ENCODE data around the gene ATG16L2.

- TF ChIP-seq JUN (IDR thresholded peaks at IDR 0.05; ENCODE audit: borderline replicate concordance, insufficient read depth, insufficient read length, low read depth) (no peak), CTCF (IDR thresholded peaks at IDR 0.05; ENCODE audit: extremely low read depth in 1 of 2, insufficient read depth in 1 of 2, low read depth in 1 of 2, low read length in 2 of 2) (no peak), POLR2A (IDR thresholded peaks at IDR 0.05; ENCODE audit: low read depth, low read length) (no peak), POLR2AphosphoS5 (IDR thresholded peaks at IDR 0.05; ENCODE audit: insufficient read depth, low read depth, low read length) (no peak), EZH2 (IDR thresholded peaks at IDR 0.05; ENCODE audit: borderline replicate concordance, low read depth, low read length, severe bottlenecking) (no peak), MYC (IDR thresholded peaks at IDR 0.05; ENCODE audit: low read depth, low read length) (no peak), MAX (IDR thresholded peaks at IDR 0.05; ENCODE audit: insufficient read depth, insufficient read length) (no peak), FOS (IDR thresholded peaks at IDR 0.05; ENCODE audit: borderline replicate concordance, insufficient read depth, low read length) (no peak)
Measured at GRCh38 chr11:72824811-72825505, 10.7 kb downstream of the ATG16L2 start.

Measured in endothelial cell of umbilical vein (primary cell).